ENCODE data around the gene KRTDAP.
A peak's percentile ranks its signal among the peaks of the same experiment; 100 is the strongest.

The KRTDAP gene

DNA sequence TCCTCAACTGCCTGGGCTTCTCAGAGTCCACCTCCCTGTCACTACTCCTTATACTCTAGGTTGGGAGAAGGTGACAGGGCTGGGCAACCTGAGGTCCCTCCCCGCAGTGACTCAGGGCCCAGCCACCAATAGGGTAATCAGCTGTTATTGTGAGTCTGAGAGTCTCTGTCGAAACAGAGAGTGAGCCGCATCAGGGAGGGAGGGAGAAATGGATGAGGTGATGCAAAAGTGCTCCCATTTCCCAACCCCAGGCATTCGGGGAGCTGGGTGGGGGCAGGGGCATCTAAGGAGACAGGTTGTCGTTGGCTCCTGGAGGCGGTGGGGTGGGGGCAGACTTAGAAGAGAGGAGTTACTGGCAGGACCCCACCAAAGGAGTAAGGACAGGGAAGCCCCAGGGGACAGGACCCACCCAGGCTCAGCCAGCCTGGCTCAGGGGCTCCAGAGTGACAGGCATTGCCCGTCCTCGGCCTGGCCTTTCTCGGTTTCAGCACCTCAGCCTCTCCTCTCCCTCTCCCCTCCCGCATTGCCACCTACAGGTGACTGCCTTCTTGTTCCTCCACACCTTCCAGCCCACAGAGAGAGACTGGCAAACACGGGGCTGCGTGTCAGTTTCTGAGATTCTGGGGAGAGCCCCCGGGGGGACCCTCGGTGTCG, 23.5 kb upstream of the KRTDAP start, which contains the start of gene DMKN:
Gene DMKN, minus strand, starts transcription at position 22 of the 654 bp plus-strand sequence. CDS start 174 bp downstream, outside the sequence.
- peak within 1 kb of the TSS; percentile 62 for H3K27ac ChIP-seq
- no peak for DNase-seq (ENCODE audit: low read depth, low spot score)

- no peak for DNase-seq (ENCODE audit: low read depth, low spot score)
- H3K27ac ChIP-seq = peak overlapping the region; percentile 62
Observed at GRCh38 chr19:35512831-35513627, 22.8 kb upstream of the KRTDAP start.

- no peak for DNase-seq (ENCODE audit: low read depth, low spot score)
- no peak overlapping the region for H3K27ac ChIP-seq
Observed at GRCh38 chr19:35511337-35511736, 21.1 kb upstream of the KRTDAP start.

DNA sequence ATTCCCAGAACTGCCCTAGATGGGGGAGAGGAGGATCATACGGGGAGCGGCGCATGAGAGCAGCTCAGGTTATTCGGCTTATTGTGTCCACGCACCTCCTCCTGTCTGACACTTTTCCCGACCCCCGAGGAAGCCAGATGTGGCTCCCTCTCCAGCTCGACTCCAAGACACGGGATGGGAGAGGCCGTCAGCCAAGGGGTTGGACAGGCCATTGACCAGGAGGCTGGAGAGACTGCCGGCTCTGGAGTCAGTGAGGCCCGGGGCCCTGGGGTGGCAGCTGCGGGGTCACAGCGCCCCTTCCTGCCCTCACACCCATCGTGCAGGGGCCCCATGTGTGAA, 20.3 kb upstream of the KRTDAP start:
- peak overlapping the region; percentile 88 for H3K27ac ChIP-seq
- no peak for DNase-seq (ENCODE audit: low read depth, low spot score)

GRCh38 chr19:35509861-35510625, 19.8 kb upstream of the KRTDAP start:
- peak overlapping the region; percentile 88 for H3K27ac ChIP-seq
- DNase-seq (ENCODE audit: low read depth, low spot score) = no peak

DNA sequence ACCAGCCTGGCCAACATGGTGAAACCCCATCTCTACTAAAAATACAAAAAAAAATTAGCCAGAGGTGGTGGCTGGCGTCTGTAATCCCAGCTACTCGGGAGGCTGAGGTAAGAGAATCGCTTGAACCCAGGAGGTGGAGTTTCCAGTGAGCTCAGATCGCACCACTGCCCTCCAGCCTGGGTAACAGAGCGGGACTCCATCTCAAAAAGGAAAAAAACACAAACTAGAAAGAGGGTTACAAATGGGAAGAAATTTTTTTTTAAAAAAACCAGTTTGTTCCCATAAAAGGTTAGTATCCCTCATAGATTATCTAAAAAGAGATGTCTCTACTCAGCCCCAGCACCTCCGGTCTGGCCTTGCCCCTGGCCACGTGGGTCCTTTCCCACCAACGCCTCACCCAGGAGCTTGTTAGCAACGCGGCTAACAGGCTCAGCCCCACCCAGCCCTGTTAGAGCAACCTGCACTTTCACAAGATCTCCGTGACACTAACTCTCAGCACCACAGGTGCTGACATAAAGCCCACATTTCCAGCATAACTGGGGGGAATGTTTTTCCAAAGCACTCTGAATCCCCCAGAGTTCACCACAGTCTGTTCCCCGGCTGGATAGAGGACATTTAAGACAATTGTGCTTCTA, 18.9 kb upstream of the KRTDAP start:
- DNase-seq (ENCODE audit: low read depth, low spot score) = no peak
- peak overlapping the region; percentile 88 for H3K27ac ChIP-seq

DNA sequence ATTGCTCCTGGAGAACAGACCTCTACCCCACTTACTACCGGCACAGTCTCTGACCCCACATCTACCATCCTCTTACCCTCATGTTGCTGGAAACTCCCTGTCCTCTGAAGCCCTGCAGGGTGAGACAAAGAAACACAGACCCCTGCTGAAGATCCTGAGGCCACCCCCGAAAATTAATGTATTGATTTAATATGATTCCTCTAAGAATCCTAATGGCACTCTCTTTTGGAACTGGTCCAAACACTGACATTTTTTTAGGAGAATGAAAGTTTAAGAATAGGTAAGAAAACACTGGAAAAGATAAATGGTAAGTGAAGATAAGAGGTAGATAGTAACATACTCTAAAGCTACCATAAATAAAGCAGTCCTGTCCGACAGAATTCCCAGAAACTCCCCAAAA, 17.9 kb upstream of the KRTDAP start:
- no peak for DNase-seq (ENCODE audit: low read depth, low spot score)
- no peak overlapping the region for H3K27ac ChIP-seq

- DNase-seq (ENCODE audit: low read depth, low spot score) = no peak
- no peak overlapping the region for H3K27ac ChIP-seq
Observed at GRCh38 chr19:35507561-35507960, 17.3 kb upstream of the KRTDAP start.

DNA sequence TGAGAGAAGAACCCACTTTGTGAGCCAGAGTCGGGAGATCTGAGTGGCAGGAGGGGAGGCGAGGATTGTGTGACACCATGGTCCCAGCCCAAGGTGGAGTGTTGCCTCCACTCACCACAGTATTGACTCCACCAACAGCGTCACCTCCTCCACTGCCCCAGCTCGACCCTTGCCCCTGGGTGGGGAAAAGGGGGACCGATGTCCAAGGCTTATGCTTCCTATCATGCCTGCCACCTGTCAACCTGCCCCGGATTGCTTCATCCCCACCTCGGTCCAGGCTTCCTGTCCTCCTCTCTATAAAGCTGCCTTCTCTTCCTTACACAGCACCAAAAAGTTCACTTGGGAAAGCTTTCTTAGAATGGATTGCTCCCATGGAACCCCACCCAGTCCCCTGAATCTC, 15.7 kb upstream of the KRTDAP start:
- DNase-seq (ENCODE audit: low read depth, low spot score) = no peak
- no peak overlapping the region for H3K27ac ChIP-seq

DNA sequence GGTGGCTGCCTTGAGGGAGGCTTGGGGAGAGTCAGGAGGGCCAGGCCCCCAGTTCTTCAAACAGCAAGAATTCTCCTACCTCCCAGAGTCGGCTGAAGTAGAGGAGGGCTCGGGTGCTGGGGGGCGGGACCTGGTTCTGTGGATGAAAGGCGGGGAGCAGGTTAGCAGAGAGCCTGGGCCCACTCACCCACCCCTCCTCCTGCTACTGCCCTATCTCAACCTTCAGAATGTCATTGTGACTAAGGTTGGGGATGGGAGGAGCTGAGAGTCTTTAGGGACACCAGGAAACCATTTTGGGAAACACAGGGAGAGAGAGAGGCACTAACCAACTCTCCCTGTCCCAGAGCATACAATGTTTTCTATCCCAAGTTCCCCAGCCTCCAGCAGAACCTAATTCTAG, 12.5 kb upstream of the KRTDAP start:
- H3K27ac ChIP-seq = no peak overlapping the region
- no peak for DNase-seq (ENCODE audit: low read depth, low spot score)

- H3K27ac ChIP-seq = no peak overlapping the region
- DNase-seq (ENCODE audit: low read depth, low spot score) = no peak
Observed at GRCh38 chr19:35501684-35502083, 11.4 kb upstream of the KRTDAP start.

DNA sequence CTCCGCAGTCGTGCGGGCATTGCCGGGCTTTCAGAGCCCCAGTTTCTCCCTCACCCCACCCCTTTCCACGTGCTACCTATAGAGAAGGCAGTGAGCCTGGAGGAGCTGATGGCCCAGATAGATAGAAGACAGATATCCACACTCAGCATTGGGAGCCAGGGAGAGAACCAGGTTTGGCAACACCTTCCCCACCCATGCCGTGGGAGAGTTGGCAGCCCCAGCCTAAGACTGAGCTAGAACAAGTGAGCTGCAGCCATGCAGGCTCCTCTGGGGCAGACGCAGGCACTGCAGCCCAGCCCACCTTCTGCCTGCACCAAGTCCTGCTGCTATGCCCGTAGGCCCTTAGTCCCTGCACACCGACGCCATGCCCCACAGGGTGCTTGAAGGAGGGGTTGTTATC, 10.3 kb upstream of the KRTDAP start:
- DNase-seq (ENCODE audit: low read depth, low spot score) = no peak
- H3K27ac ChIP-seq = no peak overlapping the region

DNA sequence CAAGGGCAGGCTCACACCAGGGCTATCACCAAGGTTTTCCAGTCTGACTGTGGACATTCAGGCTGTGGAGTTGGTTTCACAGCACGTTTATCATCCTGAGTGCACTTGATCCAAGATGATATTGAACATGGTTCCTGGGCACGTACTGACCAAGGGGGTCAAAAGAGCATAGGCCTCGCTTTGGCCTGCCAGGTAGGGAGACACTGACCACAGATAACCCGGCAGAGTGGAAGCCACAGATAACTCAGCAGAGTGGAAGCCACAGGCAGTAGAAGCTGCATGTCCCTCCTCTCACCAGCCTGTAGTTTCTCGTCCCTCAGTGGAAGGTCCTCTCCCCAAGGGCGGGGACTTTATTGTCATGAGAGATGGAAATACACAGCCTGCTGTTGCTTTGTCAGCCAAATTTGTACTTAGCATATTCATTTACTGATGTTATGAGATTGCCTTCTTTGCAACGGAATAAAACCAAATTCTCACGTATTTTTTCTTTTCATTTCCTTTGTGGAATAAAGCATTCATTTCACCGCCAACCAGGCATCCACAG, 8.8 kb upstream of the KRTDAP start:
- DNase-seq (ENCODE audit: low read depth, low spot score) = no peak
- no peak overlapping the region for H3K27ac ChIP-seq

DNA sequence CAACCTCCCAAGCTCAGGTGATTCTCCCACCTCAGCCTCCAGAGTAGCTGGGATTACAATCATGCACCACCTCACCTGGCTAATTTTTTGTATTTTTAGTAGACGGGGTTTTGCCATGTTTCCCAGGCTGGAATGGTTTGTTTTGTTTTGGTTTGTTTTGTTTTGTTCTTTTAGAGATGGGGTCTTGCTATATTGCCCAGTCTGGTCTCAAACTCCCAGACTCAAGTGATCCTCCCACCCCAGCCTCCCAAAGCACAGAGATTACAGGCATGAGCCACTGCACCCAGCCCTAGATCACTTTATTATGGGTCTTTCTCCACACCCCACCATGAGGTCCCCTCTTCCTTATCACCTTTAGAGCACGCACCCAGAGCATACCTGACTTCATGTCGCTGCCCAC, 8.0 kb upstream of the KRTDAP start:
- H3K27ac ChIP-seq = no peak overlapping the region

GRCh38 chr19:35497406-35497805, 7.1 kb upstream of the KRTDAP start:
- H3K27ac ChIP-seq = no peak overlapping the region
- no peak for DNase-seq (ENCODE audit: low read depth, low spot score)

More for the DNA sequence above, 8.0 kb upstream of the KRTDAP start:
- no peak for DNase-seq (ENCODE audit: low read depth, low spot score)

DNA sequence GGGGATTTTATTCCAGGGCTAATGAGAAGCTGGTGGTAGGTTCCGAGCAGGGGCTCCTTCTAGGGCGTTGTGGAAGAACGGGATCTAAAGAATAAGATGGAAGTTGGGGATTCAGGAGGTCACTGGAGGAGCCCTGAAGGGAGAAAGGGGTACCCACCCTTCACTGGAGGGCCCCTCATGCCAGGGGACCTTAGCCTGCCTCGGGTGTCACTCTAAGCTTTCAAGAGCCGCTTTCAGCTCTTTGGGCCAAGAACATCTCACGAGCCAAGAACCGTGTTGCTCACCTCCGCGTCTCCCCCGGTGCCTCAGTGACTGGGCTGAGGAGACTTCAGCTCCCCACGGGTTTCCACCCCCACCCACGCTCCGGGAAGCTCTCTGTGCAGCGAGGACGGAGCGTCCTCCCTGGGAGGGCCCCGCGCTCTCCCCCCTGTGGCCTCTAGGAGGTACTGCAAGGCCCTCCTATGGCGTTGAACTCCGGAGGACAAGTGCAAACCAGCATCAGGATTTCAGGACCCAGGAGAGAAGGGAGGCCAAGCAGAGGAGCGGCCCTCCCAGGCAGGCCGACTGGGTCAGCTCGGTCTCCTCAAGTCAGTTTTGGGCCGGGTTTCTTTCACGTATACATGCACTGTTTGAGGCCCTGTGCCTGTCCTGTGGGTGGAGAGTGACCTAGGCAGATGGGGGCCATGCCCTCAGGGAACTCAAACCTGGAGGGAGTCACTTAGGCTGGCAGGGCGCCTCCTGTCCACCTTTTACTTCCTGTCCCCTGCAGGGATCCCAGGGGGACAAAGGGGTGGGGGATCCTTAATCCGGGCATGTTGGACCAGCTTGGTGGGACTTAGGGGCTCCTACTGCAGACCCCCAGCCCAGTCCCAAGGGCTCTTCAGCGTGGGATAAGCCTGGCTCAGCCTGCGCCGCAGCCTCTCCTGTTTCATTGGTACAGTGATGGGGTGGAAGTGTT, 5.1 kb upstream of the KRTDAP start:
- DNase-seq (ENCODE audit: low read depth, low spot score) = no peak
- H3K27ac ChIP-seq = no peak overlapping the region

DNA sequence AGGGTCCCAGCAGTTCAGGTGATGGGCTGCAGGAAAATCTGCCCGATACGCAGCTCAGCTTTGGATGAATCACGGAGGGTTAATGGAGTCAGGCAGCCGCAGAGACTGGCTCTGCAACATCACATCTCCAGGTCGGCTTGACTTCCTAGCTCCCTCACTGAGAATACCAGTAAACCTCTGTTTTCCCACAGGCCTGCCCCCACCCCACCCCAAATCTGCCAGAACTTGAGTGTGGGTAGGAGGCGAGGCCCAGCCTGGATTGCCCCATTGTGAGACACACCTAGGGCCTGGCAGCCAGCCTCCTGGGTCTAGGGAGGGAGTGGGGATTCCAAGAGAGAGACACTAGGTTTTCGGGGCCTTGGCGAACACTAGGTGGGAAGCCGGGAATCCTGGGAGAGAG, 3.7 kb upstream of the KRTDAP start:
- DNase-seq (ENCODE audit: low read depth, low spot score) = no peak
- no peak overlapping the region for H3K27ac ChIP-seq

GRCh38 chr19:35491836-35492360, 1.6 kb upstream of the KRTDAP start:
- no peak overlapping the region for H3K27ac ChIP-seq

GRCh38 chr19:35488677-35489076, 1.6 kb downstream of the KRTDAP start:
- DNase-seq (ENCODE audit: low read depth, low spot score) = no peak
- no peak overlapping the region for H3K27ac ChIP-seq

More at GRCh38 chr19:35491836-35492360, 1.6 kb upstream of the KRTDAP start:
- no peak for DNase-seq (ENCODE audit: low read depth, low spot score)

Measured in epithelial cell of prostate (primary cell).